Common myeloid progenitor, CD34-positive (primary cell): Measurements from ENCODE around the gene INPP5B.
A peak's percentile ranks its signal among the peaks of the same experiment; 100 is the strongest.

ENCODE experiments used
- CTCF ChIA-PET: fragments of 350-600 bp; sonication (Branson Sonifier 250); formaldehyde crosslinking; loops from one replicate; lab custom pipeline; 2021; ENCODE audit warnings: antibody characterized with exemption; lab: Charles Lee
- POLR2A ChIA-PET: fragments of 350-600 bp; sonication (Branson Sonifier 250); formaldehyde crosslinking; loops from one replicate; lab custom pipeline; 2021; ENCODE audit warnings: antibody characterized with exemption; lab: Charles Lee
- DNase-seq, 3 donors: peaks; one replicate each; pipeline versions ENCODE4 v3.0.0 to v3.0.0-alpha.2; 2013
- H3K27ac ChIP-seq, 2 experiments: 1 replicate in 1 of 2; 2 replicates in 1 of 2; pipeline ENCODE4 v1.7.0; 2013; ENCODE audit warnings: inconsistent platforms in 2 of 2, low read length in 2 of 2, mild to moderate bottlenecking in 2 of 2, low read depth in 1 of 2, moderate library complexity in 1 of 2; ENCODE audit not compliant: severe bottlenecking in 2 of 2, insufficient read depth in 1 of 2, poor library complexity in 1 of 2
- H3K27me3 ChIP-seq, 5 experiments: replicated peaks in 2 of 5; 1 replicate in 3 of 5; 2 replicates in 2 of 5; pipeline versions ENCODE4 v1.6.1 to v1.7.0; 2013; ENCODE audit warnings: low read length in 4 of 5, mild to moderate bottlenecking in 2 of 5, moderate library complexity in 2 of 5, inconsistent platforms in 1 of 5; ENCODE audit not compliant: insufficient read depth in 5 of 5, control insufficient read depth in 4 of 5
- H3K36me3 ChIP-seq, 4 experiments: 1 replicate in 2 of 4; 2 replicates in 2 of 4; pipeline versions ENCODE4 v1.6.1 to v1.7.0; 2013; ENCODE audit warnings: low read length in 3 of 4, control low read depth in 1 of 4, mild to moderate bottlenecking in 1 of 4; ENCODE audit not compliant: control insufficient read depth in 4 of 4, insufficient read depth in 4 of 4
- H3K4me1 ChIP-seq, 4 experiments: 1 replicate in 3 of 4; 2 replicates in 1 of 4; pipeline versions ENCODE4 v1.6.1 to v1.7.1; 2013; ENCODE audit warnings: low read length in 3 of 4, mild to moderate bottlenecking in 3 of 4, control low read depth in 1 of 4, inconsistent platforms in 1 of 4, moderate library complexity in 1 of 4; ENCODE audit not compliant: control insufficient read depth in 4 of 4, insufficient read depth in 4 of 4; ENCODE audit errors: control extremely low read depth in 1 of 4
- H3K4me3 ChIP-seq, 7 experiments: 1 replicate in 4 of 7; 2 replicates in 3 of 7; pipeline versions ENCODE4 v1.5.1 to v1.7.0; 2013; ENCODE audit warnings: mild to moderate bottlenecking in 7 of 7, low read length in 6 of 7, moderate library complexity in 6 of 7, inconsistent platforms in 2 of 7, low read depth in 2 of 7, control low read depth in 1 of 7; ENCODE audit not compliant: insufficient read depth in 4 of 7, control insufficient read depth in 1 of 7; ENCODE audit errors: extremely low read depth in 1 of 7
- H3K9me3 ChIP-seq, 5 experiments: 1 replicate in 4 of 5; 2 replicates in 1 of 5; pipeline versions ENCODE4 v1.6.1 to v1.7.1; 2013; ENCODE audit warnings: low read length in 4 of 5, mild to moderate bottlenecking in 2 of 5, inconsistent platforms in 1 of 5, low read depth in 1 of 5, moderate library complexity in 1 of 5; ENCODE audit not compliant: control insufficient read depth in 4 of 5, insufficient read depth in 2 of 5; ENCODE audit errors: control extremely low read depth in 1 of 5
- WGBS: methylation state at CpG from one replicate; pipeline ENCODE4 v1.1.5; 2013; ENCODE audit not compliant: insufficient coverage; 5-methylcytosine and 5-hydroxymethylcytosine counted together

Gene INPP5B

GRCh38 chr1:37822906-37823815, 123.7 kb downstream of the INPP5B start:
- ChIA-PET POLR2A (no interaction called here), CTCF (interaction anchor here (0.8 to 3.3 kb wide), 3 partner anchors 8 to 140 kb away, joined by 3 to 14 read pairs (median 4); no protein-coding TSS in a partner anchor)
- Histone ChIP-seq H3K36me3 (peaks cover 4 to 49% (median 39%) of the 10 kb centered on the region in 4 experiments), H3K4me3 (no peak overlapping the region), H3K9me3 (no peaks in the 10 kb centered on the region), H3K4me1 (no peaks in the 10 kb centered on the region), H3K27me3 (no peaks in the 10 kb centered on the region), H3K27ac (no peak overlapping the region)
- 95% methylated on average over 5 of the region's 9 CpGs for WGBS
- DNase-seq, result no peak

- H3K9me3 ChIP-seq, result no peaks in the 10 kb centered on the region
- peaks cover 4 to 61% (median 40%) of the 10 kb centered on the region in 4 experiments for H3K36me3 ChIP-seq
- H3K4me1 ChIP-seq, result no peaks in the 10 kb centered on the region
- H3K4me3 ChIP-seq, result no peak overlapping the region
- CTCF ChIA-PET, result interaction anchor here (3.3 kb wide), 1 partner anchor 39 kb away, joined by 14 read pairs; no protein-coding TSS in a partner anchor
- H3K27ac ChIP-seq, result no peak overlapping the region
- no peak for DNase-seq
- H3K27me3 ChIP-seq, result no peaks in the 10 kb centered on the region
- POLR2A ChIA-PET, result no interaction called here
- WGBS, result no CpG with 5 or more reads among the region's 2 CpGs
Measured at GRCh38 chr1:37821481-37821880, 125.4 kb downstream of the INPP5B start.

GRCh38 chr1:37817481-37817880, 129.4 kb downstream of the INPP5B start:
- no peak overlapping the region for H3K27ac ChIP-seq
- WGBS, result 77% methylated on average over 2 of the region's 2 CpGs
- H3K4me1 ChIP-seq, result no peaks in the 10 kb centered on the region
- no peaks in the 10 kb centered on the region for H3K9me3 ChIP-seq
- H3K36me3 ChIP-seq, result peaks cover 4 to 71% (median 52%) of the 10 kb centered on the region in 4 experiments
- H3K4me3 ChIP-seq, result no peak overlapping the region
- no peaks in the 10 kb centered on the region for H3K27me3 ChIP-seq
- ChIA-PET POLR2A (no interaction called here), CTCF (interaction anchor here (1.2 to 1.4 kb wide), 3 partner anchors 9 to 42 kb away, joined by 4 to 5 read pairs (median 5); partner anchors contain the start of genes C1orf122, MTF1 and YRDC)
- no peak for DNase-seq

- ChIA-PET POLR2A (no interaction called here), CTCF (no interaction called here)
Measured at GRCh38 chr1:37814252-37814651, 132.6 kb downstream of the INPP5B start.

GRCh38 chr1:37813529-37814145, 133.2 kb downstream of the INPP5B start:
- H3K36me3 ChIP-seq, result peaks cover 0 to 54% (median 35%) of the 10 kb centered on the region in 4 experiments
- ChIA-PET CTCF (no interaction called here), POLR2A (no interaction called here)
- whole genome bisulfite sequencing, result no CpG with 5 or more reads among the region's 2 CpGs
- H3K27ac ChIP-seq, result no peak overlapping the region
- H3K27me3 ChIP-seq, result no peaks in the 10 kb centered on the region
- H3K4me1 ChIP-seq, result peaks cover 0 to 8% (median 7%) of the 10 kb centered on the region in 4 experiments
- no peaks in the 10 kb centered on the region for H3K9me3 ChIP-seq
- no peak for DNase-seq
- H3K4me3 ChIP-seq, result no peak overlapping the region

More at GRCh38 chr1:37814252-37814651, 132.6 kb downstream of the INPP5B start:
- no peak for DNase-seq
- Histone ChIP-seq H3K9me3 (no peaks in the 10 kb centered on the region), H3K4me1 (peaks cover 0 to 2% (median under 1%) of the 10 kb centered on the region in 4 experiments), H3K36me3 (peaks cover 0 to 58% (median 36%) of the 10 kb centered on the region in 4 experiments), H3K27ac (no peak overlapping the region), H3K27me3 (no peaks in the 10 kb centered on the region), H3K4me3 (no peak overlapping the region)
- 97% methylated on average over 7 of the region's 7 CpGs for WGBS

- CTCF ChIA-PET, result interaction anchor here (1.1 to 2.0 kb wide), 2 partner anchors 27 to 48 kb away, joined by 3 to 5 read pairs; partner anchors contain the start of gene MTF1
Measured at GRCh38 chr1:37811027-37811655, 135.7 kb downstream of the INPP5B start.

More at GRCh38 chr1:37811027-37811655, 135.7 kb downstream of the INPP5B start:
- H3K36me3 ChIP-seq, result peaks cover 0 to 53% (median 23%) of the 10 kb centered on the region in 4 experiments
- H3K4me1 ChIP-seq, result peaks cover 5 to 23% (median 18%) of the 10 kb centered on the region in 4 experiments
- no peaks in the 10 kb centered on the region for H3K27me3 ChIP-seq
- DNase-seq, result peak; percentile 73 to 80 (median 78)
- no peak overlapping the region for H3K27ac ChIP-seq
- no peaks in the 10 kb centered on the region for H3K9me3 ChIP-seq
- POLR2A ChIA-PET, result no interaction called here
- H3K4me3 ChIP-seq, result no peak overlapping the region
- 44% methylated on average over 3 of the region's 7 CpGs for WGBS
